HepG2 (cell line): Measurements from ENCODE around the gene GDF9. TPM values are rescaled to one million over a fixed set of nuclear protein-coding genes. Genes with fewer than 3 reads are reported as not detected.

Source experiments
- CBX2 ChIP-seq, 2 experiments: fragments of 200-600 bp in 1 of 2; sonication (generic); formaldehyde crosslinking in 1 of 2; IDR thresholded peaks; 2 replicates each; pipeline versions ENCODE4 v1.7.0 to v1.8.1; 2018 to 2022; ENCODE audit warnings: low read depth in 2 of 2, low read length in 1 of 2, mild to moderate bottlenecking in 1 of 2, missing genetic modification reagents in 1 of 2
- ESRRA ChIP-seq: sonication (generic); formaldehyde crosslinking; IDR thresholded peaks from 2 replicates; pipeline ENCODE4 v1.5.1; 2020; ENCODE audit warnings: mild to moderate bottlenecking, low read depth, missing genetic modification reagents
- FOXC1 ChIP-seq: sonication (generic); formaldehyde crosslinking; IDR thresholded peaks from 2 replicates; pipeline ENCODE4 v1.8.0; 2022; ENCODE audit warnings: mild to moderate bottlenecking, missing genetic modification reagents, borderline replicate concordance
- FOXM1 ChIP-seq: sonication (generic); formaldehyde crosslinking; IDR thresholded peaks from 2 replicates; pipeline ENCODE4 v1.5.0; 2020; ENCODE audit warnings: missing genetic modification reagents
- GPBP1L1 ChIP-seq: sonication (generic); formaldehyde crosslinking; IDR thresholded peaks from 2 replicates; pipeline ENCODE4 v1.5.0; 2020; ENCODE audit warnings: mild to moderate bottlenecking, missing genetic modification reagents
- HDAC1 ChIP-seq: sonication (generic); formaldehyde crosslinking; IDR thresholded peaks from 2 replicates; pipeline ENCODE4 v1.5.1; 2020; ENCODE audit warnings: mild to moderate bottlenecking, missing genetic modification reagents
- HINFP ChIP-seq: sonication (generic); formaldehyde crosslinking; IDR thresholded peaks from 2 replicates; pipeline ENCODE4 v1.4.0; 2020; ENCODE audit warnings: low read depth, mild to moderate bottlenecking, missing genetic modification reagents
- HNRNPH1 ChIP-seq: fragments of 200-400 bp; formaldehyde crosslinking; optimal IDR thresholded peaks from 2 replicates; pipeline ENCODE3; 2017; ENCODE audit warnings: mild to moderate bottlenecking, low read depth, low read length
- HOMEZ ChIP-seq: IDR thresholded peaks from 2 replicates; pipeline ENCODE4 v1.6.1; 2016; ENCODE audit warnings: low read depth
- JUND ChIP-seq: sonication (generic); formaldehyde crosslinking; IDR thresholded peaks from 2 replicates; pipeline ENCODE4 v1.8.0; 2022; ENCODE audit warnings: mild to moderate bottlenecking, missing genetic modification reagents
- KLF11 ChIP-seq: IDR thresholded peaks from 2 replicates; pipeline ENCODE4 v1.6.1; 2016; ENCODE audit warnings: missing compliant biosample characterization
- RBFOX2 ChIP-seq: fragments of 200-400 bp; formaldehyde crosslinking; IDR thresholded peaks from 2 replicates; pipeline ENCODE4 v1.6.1; 2017; ENCODE audit warnings: low read depth, mild to moderate bottlenecking, low read length
- SIN3B ChIP-seq: fragments of 150-350 bp; IDR thresholded peaks from 2 replicates; pipeline ENCODE4 v1.6.1; 2014; ENCODE audit warnings: low read length
- SP5 ChIP-seq: IDR thresholded peaks from 2 replicates; pipeline ENCODE4 v1.6.1; 2016; ENCODE audit warnings: low read depth, borderline replicate concordance
- THAP8 ChIP-seq: sonication (generic); formaldehyde crosslinking; IDR thresholded peaks from 2 replicates; pipeline ENCODE4 v1.5.1; 2020; ENCODE audit warnings: missing genetic modification reagents, mild to moderate bottlenecking, borderline replicate concordance
- ZFAT ChIP-seq: sonication (generic); formaldehyde crosslinking; conservative IDR thresholded peaks from 2 replicates; pipeline ENCODE4 v1.8.1; 2023; ENCODE audit warnings: missing genetic modification reagents, inconsistent platforms
- ZNF260 ChIP-seq: sonication (generic); formaldehyde crosslinking; IDR thresholded peaks from 2 replicates; pipeline ENCODE4 v1.4.0; 2020; ENCODE audit warnings: missing genetic modification reagents, low read depth, mild to moderate bottlenecking, borderline replicate concordance
- ZNF33B ChIP-seq: sonication (generic); formaldehyde crosslinking; IDR thresholded peaks from 2 replicates; pipeline ENCODE4 v1.5.1; 2020; ENCODE audit warnings: mild to moderate bottlenecking, missing genetic modification reagents
- ZNF567 ChIP-seq: sonication (generic); formaldehyde crosslinking; IDR thresholded peaks from 2 replicates; pipeline ENCODE4 v1.8.1; 2023; ENCODE audit warnings: mild to moderate bottlenecking, missing genetic modification reagents, borderline replicate concordance
- ZNF607 ChIP-seq: sonication (generic); formaldehyde crosslinking; IDR thresholded peaks from 2 replicates; pipeline ENCODE4 v1.5.1; 2020; ENCODE audit warnings: missing genetic modification reagents, mild to moderate bottlenecking, borderline replicate concordance
- ZNF75D ChIP-seq: sonication (generic); formaldehyde crosslinking; IDR thresholded peaks from 2 replicates; pipeline ENCODE4 v1.8.1; 2023; ENCODE audit warnings: missing genetic modification reagents, mild to moderate bottlenecking, borderline replicate concordance
- ZNF770 ChIP-seq: sonication (generic); formaldehyde crosslinking; IDR thresholded peaks from 2 replicates; pipeline ENCODE4 v1.5.0; 2020; ENCODE audit warnings: mild to moderate bottlenecking, missing genetic modification reagents
- polyA plus RNA-seq, 8 experiments: library from polyadenylated mRNA; depleted of rRNA in 3 of 8; stranded (reverse) in 7 of 8; unstranded in 1 of 8; fragments of >200 nt; fragmentation: Illumina TruSeq in 4 of 8; extraction: Trizol in 4 of 8; gene quantifications; 2 replicates each; pipeline versions ENCODE4 v1.2.1 to v1.2.3, GENCODE V29; 2011 to 2016; ENCODE audit warnings: low read depth in 4 of 8, missing spikeins in 1 of 8, mixed read lengths in 1 of 8; ENCODE audit not compliant: insufficient read depth in 1 of 8
- total RNA-seq, 5 experiments: library from RNA; depleted of rRNA; stranded (reverse); fragments of >200 nt; fragmentation: Illumina TruSeq; extraction: Trizol; gene quantifications; 2 replicates each; pipeline ENCODE4 v1.2.3, GENCODE V29; 2016; ENCODE audit warnings: low read depth in 1 of 5

The GDF9 gene
- total and polyA plus RNA-seq, 2 of the 13 experiments (the other 11 are each of a cell fraction or from before 2014, with no cell fraction given): 0.33 to 0.38 TPM

- TF ChIP-seq ZNF770 (CRISPR knock-in tag): peak; percentile 51; the same call in 1 of the 2 replicates
- no peak for TF ChIP-seq ZFAT (CRISPR knock-in tag)
- peak; percentile 91 for TF ChIP-seq HINFP (CRISPR knock-in tag)
- no peak for TF ChIP-seq HOMEZ
- no peak for TF ChIP-seq GPBP1L1 (CRISPR knock-in tag)
- TF ChIP-seq ZNF33B (CRISPR knock-in tag): no peak
- no peak for TF ChIP-seq ZNF567 (CRISPR knock-in tag)
- peak; percentile 76; the same call in 1 of the 2 replicates for TF ChIP-seq THAP8 (CRISPR knock-in tag)
- TF ChIP-seq HNRNPH1: no peak
- 0 out of 2 replicates have a peak, but pooled peaks have one; percentile 41 for TF ChIP-seq ESRRA
- no peak for TF ChIP-seq CBX2 (IDR thresholded peaks at IDR 0.05; ENCODE audit: low read depth, low read length)
- TF ChIP-seq CBX2 (CRISPR knock-in tag; IDR thresholded peaks at IDR 0.05; ENCODE audit: low read depth): no peak
- 0 out of 2 replicates have a peak, but pooled peaks have one; percentile 29 for TF ChIP-seq SP5
- TF ChIP-seq HDAC1 (CRISPR knock-in tag): peak; percentile 57; the same call in 1 of the 2 replicates
- TF ChIP-seq ZNF75D: no peak
- TF ChIP-seq SIN3B: no peak
- no peak for TF ChIP-seq FOXC1
- no peak for TF ChIP-seq KLF11 (CRISPR knock-in tag)
- peak; percentile 59; the same call in 1 of the 2 replicates for TF ChIP-seq JUND (CRISPR knock-in tag)
- no peak for TF ChIP-seq FOXM1
- no peak for TF ChIP-seq ZNF260 (CRISPR knock-in tag)
- TF ChIP-seq ZNF607 (CRISPR knock-in tag): peak; percentile 49; the same call in 1 of the 2 replicates
- TF ChIP-seq RBFOX2: peak; percentile 92
These were observed 35.7 kb downstream of the GDF9 start, which contains the start of gene SHROOM1 (continued) for GRCh38 chr5:132830436-132831094.
